Effector memory CD4-positive, alpha-beta T cell (primary cell): ENCODE results near the gene DNAJC15.

Experiments
- DNase-seq, 3 donors: peaks; one replicate each; pipeline ENCODE4 v3.0.0-alpha.2; 2020
- H3K27ac ChIP-seq: 2 replicates; pipeline ENCODE4 v1.7.0; 2013; ENCODE audit warnings: mild to moderate bottlenecking, low read length, moderate library complexity; ENCODE audit not compliant: insufficient read depth, poor library complexity, severe bottlenecking
- H3K27me3 ChIP-seq: replicated peaks from 2 replicates; pipeline ENCODE4 v1.7.0; 2013; ENCODE audit warnings: mild to moderate bottlenecking, low read length; ENCODE audit not compliant: insufficient read depth, control insufficient read depth, poor library complexity, severe bottlenecking
- H3K36me3 ChIP-seq: 2 replicates; pipeline ENCODE4 v1.7.0; 2013; ENCODE audit warnings: mild to moderate bottlenecking, low read length, moderate library complexity; ENCODE audit not compliant: control insufficient read depth, insufficient read depth
- H3K4me1 ChIP-seq: 2 replicates; pipeline ENCODE4 v1.7.0; 2013; ENCODE audit warnings: low read length, mild to moderate bottlenecking; ENCODE audit not compliant: control insufficient read depth, insufficient read depth, poor library complexity, severe bottlenecking
- H3K4me3 ChIP-seq: 2 replicates; pipeline ENCODE4 v1.7.0; 2013; ENCODE audit warnings: low read length, low read depth, mild to moderate bottlenecking; ENCODE audit not compliant: insufficient read depth, poor library complexity, severe bottlenecking
- H3K9me3 ChIP-seq: 2 replicates; pipeline ENCODE4 v1.7.0; 2013; ENCODE audit warnings: mild to moderate bottlenecking, low read length, moderate library complexity; ENCODE audit not compliant: control insufficient read depth

Gene DNAJC15

GRCh38 chr13:43139921-43140320 lies 116.5 kb downstream of the DNAJC15 start:
- H3K4me3 ChIP-seq = no peak overlapping the region
- no peaks in the 10 kb centered on the region for H3K36me3 ChIP-seq
- no peak for DNase-seq
- no peaks in the 10 kb centered on the region for H3K4me1 ChIP-seq
- H3K9me3 ChIP-seq = no peaks in the 10 kb centered on the region
- no peaks in the 10 kb centered on the region for H3K27me3 ChIP-seq
- H3K27ac ChIP-seq = no peak overlapping the region

- no peak for DNase-seq
- Histone ChIP-seq H3K27me3 (no peaks in the 10 kb centered on the region), H3K27ac (no peak overlapping the region), H3K36me3 (no peaks in the 10 kb centered on the region), H3K4me1 (no peaks in the 10 kb centered on the region), H3K4me3 (no peak overlapping the region), H3K9me3 (no peaks in the 10 kb centered on the region)
These were observed 117.6 kb downstream of the DNAJC15 start for GRCh38 chr13:43140985-43141384.

GRCh38 chr13:43141685-43142084 lies 118.3 kb downstream of the DNAJC15 start:
- H3K27ac ChIP-seq = no peak overlapping the region
- no peaks in the 10 kb centered on the region for H3K9me3 ChIP-seq
- H3K36me3 ChIP-seq = no peaks in the 10 kb centered on the region
- H3K4me3 ChIP-seq = no peak overlapping the region
- H3K27me3 ChIP-seq = no peaks in the 10 kb centered on the region
- no peaks in the 10 kb centered on the region for H3K4me1 ChIP-seq
- no peak for DNase-seq

- no peak overlapping the region for H3K27ac ChIP-seq
- H3K36me3 ChIP-seq = no peaks in the 10 kb centered on the region
- no peaks in the 10 kb centered on the region for H3K4me1 ChIP-seq
- DNase-seq = no peak
- H3K27me3 ChIP-seq = no peaks in the 10 kb centered on the region
- no peak overlapping the region for H3K4me3 ChIP-seq
- H3K9me3 ChIP-seq = no peaks in the 10 kb centered on the region
These were observed 120.2 kb downstream of the DNAJC15 start for GRCh38 chr13:43143591-43143990.

GRCh38 chr13:43145534-43146196 lies 122.3 kb downstream of the DNAJC15 start:
- Histone ChIP-seq H3K4me3 (no peak overlapping the region), H3K4me1 (no peaks in the 10 kb centered on the region), H3K27me3 (peaks cover 3% of the 10 kb centered on the region), H3K36me3 (no peaks in the 10 kb centered on the region), H3K27ac (no peak overlapping the region), H3K9me3 (no peaks in the 10 kb centered on the region)
- no peak for DNase-seq

GRCh38 chr13:43146400-43146799 lies 123.0 kb downstream of the DNAJC15 start:
- no peaks in the 10 kb centered on the region for H3K36me3 ChIP-seq
- H3K9me3 ChIP-seq = no peaks in the 10 kb centered on the region
- no peak overlapping the region for H3K4me3 ChIP-seq
- no peak for DNase-seq
- H3K27ac ChIP-seq = no peak overlapping the region
- peaks cover 3% of the 10 kb centered on the region for H3K27me3 ChIP-seq
- no peaks in the 10 kb centered on the region for H3K4me1 ChIP-seq

GRCh38 chr13:43150369-43151207 lies 127.2 kb downstream of the DNAJC15 start:
- Histone ChIP-seq H3K4me1 (no peaks in the 10 kb centered on the region), H3K4me3 (no peak overlapping the region), H3K9me3 (no peaks in the 10 kb centered on the region), H3K27me3 (peaks cover 3% of the 10 kb centered on the region), H3K36me3 (no peaks in the 10 kb centered on the region), H3K27ac (no peak overlapping the region)
- no peak for DNase-seq

GRCh38 chr13:43153436-43154090 lies 130.2 kb downstream of the DNAJC15 start:
- H3K9me3 ChIP-seq = no peaks in the 10 kb centered on the region

GRCh38 chr13:43154156-43154651 lies 130.8 kb downstream of the DNAJC15 start:
- Histone ChIP-seq H3K9me3 (no peaks in the 10 kb centered on the region), H3K27ac (no peak overlapping the region), H3K27me3 (peaks cover 3% of the 10 kb centered on the region), H3K36me3 (no peaks in the 10 kb centered on the region), H3K4me3 (no peak overlapping the region), H3K4me1 (no peaks in the 10 kb centered on the region)
- no peak for DNase-seq

More at GRCh38 chr13:43153436-43154090, 130.2 kb downstream of the DNAJC15 start:
- H3K4me1 ChIP-seq = no peaks in the 10 kb centered on the region
- H3K27me3 ChIP-seq = peaks cover 3% of the 10 kb centered on the region
- no peak overlapping the region for H3K4me3 ChIP-seq
- DNase-seq = no peak
- H3K36me3 ChIP-seq = no peaks in the 10 kb centered on the region
- no peak overlapping the region for H3K27ac ChIP-seq

- DNase-seq = no peak
- no peaks in the 10 kb centered on the region for H3K9me3 ChIP-seq
- no peaks in the 10 kb centered on the region for H3K4me1 ChIP-seq
- no peaks in the 10 kb centered on the region for H3K36me3 ChIP-seq
- H3K4me3 ChIP-seq = no peak overlapping the region
- H3K27me3 ChIP-seq = peaks cover under 1% of the 10 kb centered on the region
- H3K27ac ChIP-seq = no peak overlapping the region
These were observed 131.5 kb downstream of the DNAJC15 start for GRCh38 chr13:43154839-43155238.
